Skeletal muscle satellite cell (primary cell): ENCODE results near the gene TMEM232. TPM values are rescaled to one million over a fixed set of nuclear protein-coding genes. Genes with fewer than 3 reads are reported as not detected.

Source experiments
- H3K27me3 ChIP-seq: 2 replicates; pipeline ENCODE4 v1.7.0; 2013; ENCODE audit warnings: low read length; ENCODE audit not compliant: control insufficient read depth, insufficient read depth
- H3K36me3 ChIP-seq: 2 replicates; pipeline ENCODE4 v1.7.0; 2013; ENCODE audit warnings: mild to moderate bottlenecking, control low read depth, low read length; ENCODE audit not compliant: insufficient read depth
- H3K4me1 ChIP-seq: 2 replicates; pipeline ENCODE4 v1.7.0; 2013; ENCODE audit warnings: low read length; ENCODE audit not compliant: control insufficient read depth, insufficient read depth
- H3K4me2 ChIP-seq: 2 replicates; pipeline ENCODE4 v1.7.0; 2013; ENCODE audit warnings: mild to moderate bottlenecking, low read length
- H3K4me3 ChIP-seq: 2 replicates; pipeline ENCODE4 v1.7.0; 2013; ENCODE audit warnings: low read length
- H3K9ac ChIP-seq: 2 replicates; pipeline ENCODE4 v1.7.0; 2013; ENCODE audit warnings: mild to moderate bottlenecking, low read depth, low read length, moderate library complexity
- H3K9me3 ChIP-seq: replicated peaks from 2 replicates; pipeline ENCODE4 v1.7.0; 2013; ENCODE audit warnings: mild to moderate bottlenecking, control low read depth, low read length
- small RNA-seq: library from RNA; depleted of rRNA; stranded (forward); fragments of <200 nt; gene quantifications from one replicate; pipeline ENCODE3, GENCODE V24; 2012

The TMEM232 gene

GRCh38 chr5:110386782-110387181, 339.7 kb downstream of the TMEM232 start:
- Histone ChIP-seq H3K27me3 (no peaks in the 10 kb centered on the region), H3K4me2 (peak overlapping the region; percentile 7), H3K9ac (no peak overlapping the region), H3K9me3 (no peaks in the 10 kb centered on the region), H3K4me1 (peaks cover 15% of the 10 kb centered on the region), H3K36me3 (no peaks in the 10 kb centered on the region), H3K4me3 (no peak overlapping the region)

GRCh38 chr5:110383231-110383630, 343.2 kb downstream of the TMEM232 start:
- Histone ChIP-seq H3K9me3 (no peaks in the 10 kb centered on the region), H3K4me1 (peaks cover 16% of the 10 kb centered on the region), H3K36me3 (no peaks in the 10 kb centered on the region), H3K27me3 (no peaks in the 10 kb centered on the region), H3K4me2 (no peak overlapping the region), H3K9ac (no peak overlapping the region), H3K4me3 (no peak overlapping the region)

- Histone ChIP-seq H3K27me3 (no peaks in the 10 kb centered on the region), H3K4me2 (no peak overlapping the region), H3K36me3 (no peaks in the 10 kb centered on the region), H3K9ac (no peak overlapping the region), H3K9me3 (no peaks in the 10 kb centered on the region), H3K4me3 (no peak overlapping the region), H3K4me1 (peaks cover 22% of the 10 kb centered on the region)
Measured at GRCh38 chr5:110377943-110378342, 348.5 kb downstream of the TMEM232 start.

DNA sequence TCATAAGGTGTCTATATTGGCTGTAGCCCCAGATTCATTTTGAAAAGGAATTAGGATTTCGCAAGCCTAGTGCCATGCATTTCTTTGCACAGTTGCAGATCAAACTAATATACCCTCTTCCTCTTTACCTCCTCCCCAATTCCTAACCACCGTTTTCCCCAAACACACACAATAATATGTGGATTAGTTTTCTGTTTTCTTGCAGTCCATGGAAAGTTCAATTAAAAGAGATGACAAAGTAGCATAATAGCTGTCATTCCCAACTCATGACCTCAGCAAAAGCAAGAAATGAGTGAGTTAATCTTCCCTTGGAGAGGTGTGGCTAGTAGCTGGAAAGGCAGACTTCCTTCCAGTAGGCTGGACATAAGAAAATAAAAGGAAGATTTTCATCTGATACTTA, 349.1 kb downstream of the TMEM232 start:
- H3K27me3 ChIP-seq, result no peaks in the 10 kb centered on the region
- H3K4me2 ChIP-seq, result no peak overlapping the region
- H3K9me3 ChIP-seq, result no peaks in the 10 kb centered on the region

DNA sequence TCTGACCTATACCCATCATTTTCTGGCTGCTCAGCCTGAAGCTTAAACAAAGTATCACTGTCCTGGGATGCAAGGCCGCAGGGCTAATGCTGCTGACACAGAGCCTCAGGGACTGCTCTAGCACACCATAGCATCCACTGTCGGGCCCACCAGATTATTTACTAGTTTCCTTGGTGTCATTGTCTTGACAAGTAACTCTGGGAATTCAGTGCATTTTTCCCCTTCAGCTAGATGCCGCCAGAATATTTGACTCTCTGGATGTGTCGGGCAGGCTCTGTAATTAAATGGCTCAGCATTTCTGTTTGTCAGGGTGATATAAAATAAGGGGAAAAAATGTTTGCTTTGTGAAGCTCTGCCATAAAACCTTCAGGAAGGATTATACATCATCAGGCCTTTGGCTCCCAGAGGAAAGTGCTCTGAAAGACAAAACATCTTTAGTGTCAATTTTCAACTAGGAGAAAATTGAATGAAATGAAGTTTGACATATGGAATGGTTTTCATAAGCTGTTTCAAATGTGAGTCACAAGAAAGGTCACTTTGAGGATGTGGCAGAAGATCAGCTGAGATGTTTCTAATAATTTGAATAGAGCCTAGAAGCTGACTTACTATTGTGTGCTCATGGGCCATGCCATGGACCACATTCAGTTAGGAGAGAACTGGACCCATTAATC, 350.1 kb downstream of the TMEM232 start:
- Histone ChIP-seq H3K9ac (no peak overlapping the region), H3K4me3 (no peak overlapping the region), H3K4me2 (no peak overlapping the region), H3K27me3 (no peaks in the 10 kb centered on the region), H3K36me3 (no peaks in the 10 kb centered on the region), H3K4me1 (peaks cover 22% of the 10 kb centered on the region), H3K9me3 (no peaks in the 10 kb centered on the region)

More for the DNA sequence above, 349.1 kb downstream of the TMEM232 start:
- H3K4me3 ChIP-seq, result no peak overlapping the region
- no peak overlapping the region for H3K9ac ChIP-seq
- peaks cover 22% of the 10 kb centered on the region for H3K4me1 ChIP-seq
- no peaks in the 10 kb centered on the region for H3K36me3 ChIP-seq

DNA sequence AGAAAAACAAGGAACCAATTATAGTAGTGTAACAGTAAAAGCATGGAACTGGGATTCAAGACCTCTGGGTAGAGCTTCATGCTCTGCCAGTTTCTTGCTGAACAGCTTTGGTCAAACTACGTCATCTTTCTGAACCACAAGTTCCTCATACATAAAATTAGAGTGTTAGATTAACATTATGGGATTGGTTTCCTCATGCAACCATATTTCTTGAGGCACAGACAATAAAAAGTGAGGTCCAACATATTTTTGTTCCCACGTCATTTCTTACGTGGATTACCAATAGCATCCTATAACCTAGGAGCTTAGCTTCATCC, 354.8 kb downstream of the TMEM232 start:
- no peak overlapping the region for H3K4me2 ChIP-seq
- H3K9ac ChIP-seq, result no peak overlapping the region
- H3K4me1 ChIP-seq, result peaks cover 5% of the 10 kb centered on the region
- H3K9me3 ChIP-seq, result no peaks in the 10 kb centered on the region
- no peaks in the 10 kb centered on the region for H3K36me3 ChIP-seq
- H3K4me3 ChIP-seq, result no peak overlapping the region
- H3K27me3 ChIP-seq, result no peaks in the 10 kb centered on the region

- H3K4me2 ChIP-seq, result no peak overlapping the region
- no peaks in the 10 kb centered on the region for H3K36me3 ChIP-seq
- no peaks in the 10 kb centered on the region for H3K27me3 ChIP-seq
- peaks cover under 1% of the 10 kb centered on the region for H3K4me1 ChIP-seq
- no peak overlapping the region for H3K4me3 ChIP-seq
- H3K9me3 ChIP-seq, result no peaks in the 10 kb centered on the region
- H3K9ac ChIP-seq, result no peak overlapping the region
Measured at GRCh38 chr5:110371011-110371724, 355.3 kb downstream of the TMEM232 start.

Small RNA genes lying within 50 kb of the gene (small RNA-seq; reads per million reads assigned to genes)
- gene MIR548F3 (not detected), gene RF00432 (not detected)
